HG03378 (cell line): ENCODE results near the gene FGFR1OP2.
"Not testable (repeated sequence)": the region's sequence is repeated elsewhere in the genome, so short reads cannot be mapped to it uniquely, and the experiment has no call there.

Source experiments
- ATAC-seq: cut with Tn5 transposase; IDR thresholded peaks from one replicate; pipeline ENCODE4 v1.9.1; 2021; ENCODE audit warnings: mild to moderate bottlenecking, moderate library complexity; ENCODE audit not compliant: unreplicated experiment

The FGFR1OP2 gene

GRCh38 chr12:26940516-26941214, 2.4 kb downstream of the FGFR1OP2 start:
- ATAC-seq = no peak

- no peak for ATAC-seq
Measured at GRCh38 chr12:26941215-26941594, 2.9 kb downstream of the FGFR1OP2 start.

- no peak for ATAC-seq
Measured at GRCh38 chr12:26948309-26948708, 10.0 kb downstream of the FGFR1OP2 start.

DNA sequence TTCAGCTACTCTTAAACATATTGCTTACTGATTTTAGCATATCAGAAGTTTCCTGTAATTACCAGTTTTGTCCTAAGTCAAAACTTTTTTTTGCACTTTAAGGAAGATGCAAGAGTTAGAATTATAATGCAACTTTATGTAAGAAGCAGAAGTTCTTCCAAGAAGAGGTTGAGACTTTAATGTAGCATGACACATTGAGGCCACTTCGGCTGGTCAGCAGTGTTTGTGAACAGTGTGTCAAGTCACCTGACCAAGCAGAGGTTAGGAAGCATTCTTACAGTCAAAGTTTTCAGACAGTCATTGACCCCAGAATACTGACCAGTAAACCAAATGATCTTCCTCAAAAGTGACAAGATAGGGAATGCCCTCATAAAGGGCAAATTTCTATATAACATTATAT, 15.2 kb downstream of the FGFR1OP2 start:
- no peak for ATAC-seq

GRCh38 chr12:26954027-26954426, 15.8 kb downstream of the FGFR1OP2 start:
- ATAC-seq = no peak

GRCh38 chr12:26961391-26961790, 23.1 kb downstream of the FGFR1OP2 start:
- not testable (repeated sequence) for ATAC-seq

DNA sequence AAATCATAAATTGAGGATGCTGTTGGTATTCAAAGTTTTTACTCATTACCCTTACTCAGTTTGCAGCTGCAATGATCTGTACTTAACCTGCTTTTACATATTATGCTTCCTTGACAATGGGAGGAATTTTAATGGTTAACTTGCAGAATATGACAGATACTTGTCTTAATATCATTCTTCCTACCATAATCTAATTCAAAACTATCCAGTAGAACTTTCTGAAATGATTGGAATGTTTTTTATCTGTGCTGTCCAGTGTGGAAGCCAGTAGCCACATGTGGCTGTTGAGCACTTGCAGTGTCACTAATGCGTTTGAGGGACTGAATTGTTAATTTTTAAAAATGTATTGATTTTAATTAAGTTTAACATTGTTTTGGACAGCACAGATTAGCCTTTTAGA, 23.5 kb downstream of the FGFR1OP2 start:
- no peak for ATAC-seq

GRCh38 chr12:26963413-26963812, 25.1 kb downstream of the FGFR1OP2 start:
- ATAC-seq = no peak

GRCh38 chr12:26966842-26967241, 28.6 kb downstream of the FGFR1OP2 start:
- ATAC-seq = no peak

- no peak for ATAC-seq
Measured at GRCh38 chr12:26970136-26970535, 31.9 kb downstream of the FGFR1OP2 start.

DNA sequence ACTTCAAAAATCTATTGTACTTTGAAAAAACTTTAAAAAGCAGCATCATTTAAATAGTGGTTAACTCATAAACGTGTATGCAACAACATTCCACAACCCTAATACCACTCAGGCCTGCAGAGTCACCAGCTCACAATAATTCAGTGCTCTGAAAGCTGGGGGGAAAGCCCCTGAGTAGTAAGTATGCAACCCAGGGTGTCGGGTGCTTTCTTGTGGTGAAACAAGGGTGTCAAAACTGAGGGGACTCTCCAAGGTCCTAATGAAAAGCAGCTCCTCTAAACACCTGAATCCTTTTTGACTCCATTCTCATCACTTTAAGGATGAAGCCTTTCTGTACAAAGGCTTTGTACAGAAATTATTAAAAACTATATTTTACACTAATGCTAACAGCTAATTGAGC, 33.7 kb downstream of the FGFR1OP2 start:
- ATAC-seq = peak; percentile 96

DNA sequence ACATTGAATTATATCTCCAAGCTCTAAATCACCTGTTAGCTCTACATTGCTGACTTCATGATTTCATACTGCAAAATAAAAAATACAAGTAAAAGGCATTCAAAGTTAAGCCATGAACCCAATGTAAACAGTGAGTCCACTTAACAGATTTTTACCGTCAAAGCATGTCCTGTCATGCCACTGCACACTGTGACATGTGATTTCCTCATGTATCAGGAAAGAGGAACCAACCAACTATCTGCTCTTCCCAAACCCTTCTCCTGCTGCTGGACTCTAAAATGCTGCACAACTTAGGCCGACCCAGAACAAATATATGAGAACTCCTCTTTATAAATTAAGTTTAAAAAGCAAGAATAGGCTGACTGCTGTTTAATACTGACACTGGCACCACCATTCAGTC, 38.4 kb downstream of the FGFR1OP2 start:
- ATAC-seq = no peak

- no peak for ATAC-seq
Measured at GRCh38 chr12:26978801-26979200, 40.5 kb downstream of the FGFR1OP2 start.

GRCh38 chr12:26979733-26980132, 41.5 kb downstream of the FGFR1OP2 start:
- ATAC-seq = no peak

DNA sequence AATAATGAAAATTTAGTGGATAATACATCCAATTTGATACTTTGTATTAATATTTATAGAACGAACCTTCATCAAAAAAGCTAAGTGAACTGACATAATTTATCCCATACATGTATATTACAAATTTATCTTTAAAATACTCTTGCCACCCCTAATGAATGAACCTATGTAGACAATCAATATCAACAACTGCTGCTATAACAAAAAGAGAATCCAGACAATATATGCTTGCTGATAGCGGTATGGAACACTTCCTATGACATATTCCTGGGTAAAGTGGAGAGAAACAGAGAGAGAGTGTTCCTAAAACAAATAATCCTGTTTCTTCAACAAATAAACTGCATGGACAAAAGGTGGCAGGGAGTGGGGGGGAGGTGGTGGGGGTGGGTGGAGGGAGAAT, 44.6 kb downstream of the FGFR1OP2 start:
- ATAC-seq = no peak

- ATAC-seq = no peak
Measured at GRCh38 chr12:26987634-26988424, 49.6 kb downstream of the FGFR1OP2 start.

DNA sequence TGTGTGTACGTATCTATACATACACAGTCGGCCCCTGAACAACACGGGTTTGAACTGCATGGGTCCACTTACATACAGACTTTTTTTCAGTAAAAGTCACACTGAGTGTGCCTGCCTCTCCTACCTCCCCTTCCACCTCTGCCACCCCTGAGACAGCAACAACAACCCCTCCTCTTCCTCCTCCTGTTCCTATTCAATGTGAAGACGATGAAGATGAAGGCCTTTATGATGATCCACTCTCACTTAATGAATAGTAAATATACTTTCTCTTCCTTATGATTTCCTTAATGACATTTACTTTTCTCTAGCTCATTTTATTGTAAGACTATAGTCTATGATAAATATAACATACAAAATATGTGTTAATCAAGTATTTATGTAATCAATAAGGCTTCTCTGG, 50.4 kb downstream of the FGFR1OP2 start:
- ATAC-seq = no peak

- ATAC-seq = no peak
Measured at GRCh38 chr12:26989873-26990272, 51.6 kb downstream of the FGFR1OP2 start.

DNA sequence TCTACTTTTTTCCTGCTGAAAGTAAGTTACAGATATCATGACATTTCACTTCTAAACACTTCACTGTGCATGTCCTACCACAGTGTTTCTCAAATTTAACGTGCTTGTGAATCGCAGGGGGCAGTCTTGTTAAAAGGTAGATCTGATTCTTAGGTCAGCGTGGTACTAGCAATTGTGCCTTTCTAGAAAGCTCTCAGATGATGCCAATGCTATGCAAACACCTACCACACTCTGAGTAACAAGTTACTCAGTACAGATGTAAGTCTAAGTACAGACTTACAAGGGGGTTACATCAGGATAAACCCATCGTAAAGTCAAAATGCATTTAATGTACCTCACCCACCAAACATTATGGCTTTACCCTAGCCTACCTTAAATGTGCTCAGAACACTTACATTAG, 53.6 kb downstream of the FGFR1OP2 start:
- ATAC-seq = no peak

- ATAC-seq = no peak
Measured at GRCh38 chr12:26994109-26994508, 55.8 kb downstream of the FGFR1OP2 start.

DNA sequence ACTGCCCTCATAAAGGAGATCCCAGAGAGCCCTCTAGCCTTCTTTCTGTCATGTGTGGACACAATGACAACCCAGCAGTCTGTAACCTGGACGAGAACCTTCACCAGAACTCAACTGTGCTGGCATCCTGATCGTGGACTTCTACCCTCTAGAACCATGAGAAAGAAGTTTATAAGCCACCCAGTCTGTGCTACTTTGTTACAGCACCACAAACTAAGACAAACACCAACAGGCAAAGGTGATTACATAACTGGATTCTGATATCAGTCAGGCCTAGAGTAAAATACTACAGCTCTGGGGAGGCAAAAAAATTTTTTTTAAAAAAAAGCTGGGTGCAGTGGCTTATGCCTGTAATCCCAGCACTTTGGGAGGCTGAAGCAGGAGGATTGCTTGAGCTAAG, 57.4 kb downstream of the FGFR1OP2 start:
- no peak for ATAC-seq

DNA sequence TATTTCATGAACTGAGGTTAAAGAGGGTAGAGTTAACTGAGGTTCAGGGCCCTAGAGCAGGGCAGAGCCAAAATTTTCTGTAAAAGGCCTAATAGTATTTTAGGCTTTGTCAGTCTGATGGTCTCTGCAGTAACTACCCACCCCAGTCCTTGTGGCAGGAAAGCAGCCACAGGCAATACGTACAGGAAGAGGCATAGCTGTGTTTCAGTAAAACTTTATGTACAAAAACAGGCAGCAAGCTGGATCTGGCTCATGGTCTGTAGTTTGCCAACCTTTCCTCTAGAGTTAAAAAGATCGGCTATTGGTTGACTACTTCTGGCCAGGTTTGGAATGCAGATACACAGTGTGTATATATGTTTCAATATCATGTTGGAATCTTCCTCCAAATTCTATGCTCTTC, 58.7 kb downstream of the FGFR1OP2 start:
- no peak for ATAC-seq
